HK-2 (cell line): ENCODE data around the gene HSPA1B.

Source experiments
- DNase-seq: peaks from one replicate; pipeline ENCODE4 v3.0.0-alpha.2; 2018; ENCODE audit not compliant: unreplicated experiment

Gene HSPA1B

GRCh38 chr6:31879143-31879542 lies 51.6 kb downstream of the HSPA1B start:
- no peak for DNase-seq
